ENCODE measurements around the gene CIITA.
"Not testable (repeated sequence)": the region's sequence is repeated elsewhere in the genome, so short reads cannot be mapped to it uniquely, and the experiment has no call there.

Gene CIITA

GRCh38 chr16:10937068-10937859 lies 60.3 kb downstream of the CIITA start:
- no peak for DNase-seq (ENCODE audit: low read depth)

- DNase-seq (ENCODE audit: low read depth), result no peak
Observed at GRCh38 chr16:10938321-10938720, 61.3 kb downstream of the CIITA start.

GRCh38 chr16:10938796-10939648 lies 62.0 kb downstream of the CIITA start:
- DNase-seq (ENCODE audit: low read depth), result no peak

- DNase-seq (ENCODE audit: low read depth), result no peak
Observed at GRCh38 chr16:10939649-10940234, 62.7 kb downstream of the CIITA start.

GRCh38 chr16:10940501-10941079 lies 63.6 kb downstream of the CIITA start:
- DNase-seq (ENCODE audit: low read depth), result no peak

- no peak for DNase-seq (ENCODE audit: low read depth)
Observed at GRCh38 chr16:10941127-10941933, 64.3 kb downstream of the CIITA start.

- not testable (repeated sequence) for DNase-seq (ENCODE audit: low read depth)
Observed at GRCh38 chr16:10941935-10942351, 64.9 kb downstream of the CIITA start.

- DNase-seq (ENCODE audit: low read depth), result peak; percentile 91
Observed at GRCh38 chr16:10942352-10943063, 65.5 kb downstream of the CIITA start, which contains the start of gene DEXI. DEXI (minus strand) TSS chr16:10942468; CDS start chr16:10942005, 463 bp downstream.

GRCh38 chr16:10943064-10943353 lies 66.0 kb downstream of the CIITA start:
- DNase-seq (ENCODE audit: low read depth), result no peak

- peak; percentile 92 for DNase-seq (ENCODE audit: low read depth)
Observed at GRCh38 chr16:10944249-10945064, 67.5 kb downstream of the CIITA start, which contains the start of gene CLEC16A. CLEC16A (plus strand) TSS chr16:10944564; CDS start chr16:10944718, 154 bp downstream.

- no peak for DNase-seq (ENCODE audit: low read depth)
Observed at GRCh38 chr16:10945065-10945787, 68.2 kb downstream of the CIITA start.

- DNase-seq (ENCODE audit: low read depth), result no peak
Observed at GRCh38 chr16:10946308-10946707, 69.3 kb downstream of the CIITA start.

- no peak for DNase-seq (ENCODE audit: low read depth)
Observed at GRCh38 chr16:10947211-10947787, 70.3 kb downstream of the CIITA start.

GRCh38 chr16:10949424-10949970 lies 72.5 kb downstream of the CIITA start:
- no peak for DNase-seq (ENCODE audit: low read depth)

- DNase-seq (ENCODE audit: low read depth), result no peak
Observed at GRCh38 chr16:10950393-10950792, 73.4 kb downstream of the CIITA start.

GRCh38 chr16:10951026-10951425 lies 74.0 kb downstream of the CIITA start:
- no peak for DNase-seq (ENCODE audit: low read depth)

- no peak for DNase-seq (ENCODE audit: low read depth)
Observed at GRCh38 chr16:10954903-10955302, 77.9 kb downstream of the CIITA start.

GRCh38 chr16:10957771-10958482 lies 80.9 kb downstream of the CIITA start:
- DNase-seq (ENCODE audit: low read depth), result no peak

All from activated T-cell treated with anti-CD3 and anti-CD28 coated beads for 1 hour (primary cell).